PC-9 (cell line): ENCODE results near the gene KRT80. TPM values are rescaled to one million over a fixed set of nuclear protein-coding genes. Genes with fewer than 3 reads are reported as not detected.

Experiments used
- BruUV-seq: library from RNA; stranded (reverse); fragments of 400-500 nt; replicated peaks from 2 replicates; lab custom pipeline; 2021; lab: Mats Ljungman, UMichigan
- CTCF ChIA-PET: fragments of 300-600 bp; sonication (Branson Sonifier 250); formaldehyde crosslinking; loops from one replicate; lab custom pipeline; 2022; ENCODE audit warnings: antibody characterized with exemption; lab: Charles Lee
- POLR2A ChIA-PET: fragments of 300-600 bp; sonication (Branson Sonifier 250); formaldehyde crosslinking; loops from one replicate; lab custom pipeline; 2022; ENCODE audit warnings: antibody characterized with exemption; ENCODE audit not compliant: unreplicated experiment; lab: Charles Lee
- DNase-seq, 2 experiments: peaks; one replicate each; pipeline versions ENCODE4 v3.0.0 to v3.0.0-alpha.2; 2015 to 2022; ENCODE audit warnings: mixed read lengths in 1 of 2
- H2AFZ ChIP-seq: fragments of 200-600 bp; sonication (generic); 2 replicates; pipeline ENCODE4 v1.8.1; 2017; ENCODE audit warnings: antibody characterized with exemption
- H3F3A ChIP-seq: fragments of 200-600 bp; sonication (generic); 2 replicates; pipeline ENCODE4 v1.8.1; 2017; ENCODE audit warnings: antibody characterized with exemption, mild to moderate bottlenecking, low read depth; ENCODE audit not compliant: insufficient read depth
- H3K27ac ChIP-seq: fragments of 200-600 bp; sonication (generic); 2 replicates; pipeline ENCODE4 v1.6.1; 2016; ENCODE audit warnings: mixed run types
- H3K27me3 ChIP-seq: fragments of 200-600 bp; sonication (generic); 2 replicates; pipeline ENCODE4 v1.6.1; 2016; ENCODE audit warnings: low read depth, mixed run types; ENCODE audit not compliant: insufficient read depth
- H3K36me3 ChIP-seq: fragments of 200-600 bp; sonication (generic); 2 replicates; pipeline ENCODE4 v1.6.1; 2016; ENCODE audit warnings: low read depth, mixed run types
- H3K4me1 ChIP-seq: fragments of 200-600 bp; sonication (generic); replicated peaks from 2 replicates; pipeline ENCODE4 v1.6.1; 2016; ENCODE audit warnings: mixed run types; ENCODE audit not compliant: insufficient read depth
- H3K4me2 ChIP-seq: fragments of 200-600 bp; sonication (generic); 2 replicates; pipeline ENCODE4 v1.6.1; 2017; ENCODE audit warnings: mixed run types
- H3K4me3 ChIP-seq: fragments of 200-600 bp; sonication (generic); 2 replicates; pipeline ENCODE4 v1.6.1; 2016; ENCODE audit warnings: mixed run types
- H3K79me2 ChIP-seq: fragments of 200-600 bp; sonication (generic); 2 replicates; pipeline ENCODE4 v1.6.1; 2017; ENCODE audit warnings: low read depth, mixed run types
- H3K9me2 ChIP-seq: fragments of 200-600 bp; sonication (generic); 2 replicates; pipeline ENCODE4 v1.8.1; 2017; ENCODE audit warnings: mild to moderate bottlenecking; ENCODE audit not compliant: insufficient read depth
- H3K9me3 ChIP-seq: fragments of 200-600 bp; sonication (generic); 2 replicates; pipeline ENCODE4 v1.8.1; 2016; ENCODE audit warnings: low read depth; ENCODE audit not compliant: insufficient read depth
- H4K20me1 ChIP-seq: fragments of 200-600 bp; sonication (generic); 2 replicates; pipeline ENCODE4 v1.8.1; 2017; ENCODE audit not compliant: insufficient read depth
- EZH2 ChIP-seq: fragments of 200-600 bp; sonication (generic); IDR thresholded peaks from 2 replicates; pipeline ENCODE4 v1.8.0; 2017; ENCODE audit warnings: antibody characterized with exemption, low read depth
- intact Hi-C: fragments of 100-400 bp; cut with micrococcal nuclease; formaldehyde crosslinking; loops from one replicate; pipeline ENCODE4 v1.10.0; 2022; ENCODE audit not compliant: unreplicated experiment
- total RNA-seq: library from RNA; stranded (reverse); gene quantifications from 2 replicates; pipeline ENCODE4 v1.2.3, GENCODE V29; 2021
- TF ChIP-seq, protein P1 (sequence below): fragments of 200-600 bp; sonication (generic); conservative IDR thresholded peaks from 2 replicates; pipeline ENCODE4 v1.6.1; 2017; ENCODE audit warnings: mixed run types, antibody characterized with exemption, mild to moderate bottlenecking, moderate library complexity

KRT80 gene
- total RNA-seq, 1 experiment from 2014 or later: 94.9 TPM

- peaks cover 42% of the 10 kb centered on the region for H3K79me2 ChIP-seq
- no peak overlapping the region for H2AFZ ChIP-seq
- intact Hi-C loops: loop anchor here (1.0 to 5.0 kb wide), 6 partner anchors 15 to 717 kb away; partner anchors contain the start of genes KRT18 and KRT80
Measured at GRCh38 chr12:52230364-52231281, 38.8 kb upstream of the KRT80 start.

DNA sequence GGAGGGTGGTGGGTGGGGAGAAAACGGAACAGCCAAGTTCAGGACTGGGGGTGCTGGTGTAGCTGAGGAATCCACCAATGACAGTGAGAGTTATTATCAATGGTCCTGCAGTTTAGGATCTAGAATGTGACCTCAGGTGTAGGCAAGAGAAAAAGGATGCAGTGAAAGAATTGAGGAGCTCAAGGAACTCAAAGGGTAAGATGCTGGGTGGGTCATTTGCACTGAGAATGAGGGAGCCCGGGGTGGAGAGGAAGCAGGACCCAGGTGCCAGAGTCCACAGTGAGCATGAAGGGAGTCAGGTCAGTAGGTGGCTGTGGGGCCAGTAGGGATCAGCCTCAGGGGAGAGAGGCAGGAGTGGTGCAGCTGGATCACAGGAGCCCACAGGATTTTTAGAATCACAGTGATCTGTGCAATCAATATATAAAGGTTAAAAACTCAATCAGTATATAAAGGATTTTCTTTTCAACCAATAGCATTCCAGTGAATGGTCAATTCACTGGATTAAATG is 38.1 kb upstream of the KRT80 start:
- H3F3A ChIP-seq: peaks cover 56% of the 10 kb centered on the region
- H3K4me2 ChIP-seq: peak overlapping the region; percentile 99
- no peaks in the 10 kb centered on the region for H3K9me2 ChIP-seq
- no peaks in the 10 kb centered on the region for H3K9me3 ChIP-seq
- H3K4me3 ChIP-seq: no peak overlapping the region
- H3K27ac ChIP-seq: peak overlapping the region; percentile 97
- peaks cover 14% of the 10 kb centered on the region for H4K20me1 ChIP-seq
- no peak for DNase-seq
- TF ChIP-seq, protein P1, sequence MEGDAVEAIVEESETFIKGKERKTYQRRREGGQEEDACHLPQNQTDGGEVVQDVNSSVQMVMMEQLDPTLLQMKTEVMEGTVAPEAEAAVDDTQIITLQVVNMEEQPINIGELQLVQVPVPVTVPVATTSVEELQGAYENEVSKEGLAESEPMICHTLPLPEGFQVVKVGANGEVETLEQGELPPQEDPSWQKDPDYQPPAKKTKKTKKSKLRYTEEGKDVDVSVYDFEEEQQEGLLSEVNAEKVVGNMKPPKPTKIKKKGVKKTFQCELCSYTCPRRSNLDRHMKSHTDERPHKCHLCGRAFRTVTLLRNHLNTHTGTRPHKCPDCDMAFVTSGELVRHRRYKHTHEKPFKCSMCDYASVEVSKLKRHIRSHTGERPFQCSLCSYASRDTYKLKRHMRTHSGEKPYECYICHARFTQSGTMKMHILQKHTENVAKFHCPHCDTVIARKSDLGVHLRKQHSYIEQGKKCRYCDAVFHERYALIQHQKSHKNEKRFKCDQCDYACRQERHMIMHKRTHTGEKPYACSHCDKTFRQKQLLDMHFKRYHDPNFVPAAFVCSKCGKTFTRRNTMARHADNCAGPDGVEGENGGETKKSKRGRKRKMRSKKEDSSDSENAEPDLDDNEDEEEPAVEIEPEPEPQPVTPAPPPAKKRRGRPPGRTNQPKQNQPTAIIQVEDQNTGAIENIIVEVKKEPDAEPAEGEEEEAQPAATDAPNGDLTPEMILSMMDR: no peak
- TF ChIP-seq EZH2: no peak
- no TSS peak for BruUV-seq
- peaks cover 8% of the 10 kb centered on the region for H3K36me3 ChIP-seq
- H3K27me3 ChIP-seq: no peaks in the 10 kb centered on the region
- intact Hi-C loops: loop anchor here (1.0 to 5.0 kb wide), 3 partner anchors 15 to 717 kb away; partner anchors contain the start of gene KRT18
- H2AFZ ChIP-seq: no peak overlapping the region
- POLR2A ChIA-PET: interaction anchor here (0.5 to 1.9 kb wide), 14 partner anchors 8 to 849 kb away, joined by 3 to 29 read pairs (median 6); partner anchors contain the start of gene SPRYD3
- peaks cover 35% of the 10 kb centered on the region for H3K79me2 ChIP-seq
- CTCF ChIA-PET: interaction anchor here (1.5 kb wide), 1 partner anchor 14 kb away, joined by 10 read pairs; no protein-coding TSS in a partner anchor
- peaks cover 67% of the 10 kb centered on the region for H3K4me1 ChIP-seq

More at GRCh38 chr12:52230364-52231281, 38.8 kb upstream of the KRT80 start:
- no TSS peak for BruUV-seq
- TF ChIP-seq, protein P1: no peak
- TF ChIP-seq EZH2: no peak
- peaks cover 65% of the 10 kb centered on the region for H3K4me1 ChIP-seq
- H3K27me3 ChIP-seq: no peaks in the 10 kb centered on the region
- H3K27ac ChIP-seq: peak overlapping the region; percentile 97
- no peaks in the 10 kb centered on the region for H3K9me3 ChIP-seq
- ChIA-PET POLR2A (interaction anchor here (0.5 to 1.9 kb wide), 16 partner anchors 9 to 695 kb away, joined by 3 to 29 read pairs (median 6); no protein-coding TSS in a partner anchor), CTCF (interaction anchor here (0.8 to 1.5 kb wide), 2 partner anchors 14 to 49 kb away, joined by 3 to 10 read pairs; no protein-coding TSS in a partner anchor)
- peaks cover 16% of the 10 kb centered on the region for H3K36me3 ChIP-seq
- peak; percentile 85 to 97 for DNase-seq
- peak overlapping the region; percentile 99 for H3K4me2 ChIP-seq
- H4K20me1 ChIP-seq: peaks cover 22% of the 10 kb centered on the region
- peaks cover 63% of the 10 kb centered on the region for H3F3A ChIP-seq
- H3K9me2 ChIP-seq: no peaks in the 10 kb centered on the region
- peak overlapping the region; percentile 96 for H3K4me3 ChIP-seq

DNA sequence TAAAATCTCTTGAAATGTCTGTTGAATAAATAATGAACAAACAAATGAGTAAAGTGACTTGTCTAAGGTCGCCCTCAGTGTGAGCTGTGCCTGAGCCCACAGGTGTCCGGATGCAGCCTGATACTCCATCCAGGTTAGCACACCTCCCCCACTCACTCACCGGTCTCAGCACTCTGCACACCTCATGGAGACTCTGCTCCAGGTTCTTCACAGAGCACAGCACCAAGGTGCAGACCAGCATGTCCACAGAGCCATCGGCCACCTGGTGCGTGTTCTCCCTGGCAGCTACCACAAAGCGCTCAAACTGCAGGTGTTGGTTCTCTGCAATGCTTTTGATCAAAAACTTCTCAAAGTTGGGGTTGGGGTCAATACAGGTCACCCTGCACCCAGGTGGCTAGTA is 37.1 kb upstream of the KRT80 start:
- H3K36me3 ChIP-seq: no peaks in the 10 kb centered on the region
- intact Hi-C loops: no loop called here
- H2AFZ ChIP-seq: no peak overlapping the region
- H3K4me3 ChIP-seq: no peak overlapping the region
- ChIA-PET CTCF (interaction anchor here (1.5 kb wide), 1 partner anchor 13 kb away, joined by 10 read pairs; no protein-coding TSS in a partner anchor), POLR2A (interaction anchor here (0.6 to 0.7 kb wide), 2 partner anchors 743 to 850 kb away, joined by 5 to 23 read pairs; partner anchors contain the start of gene SPRYD3)
- H3K9me3 ChIP-seq: no peaks in the 10 kb centered on the region
- peaks cover 77% of the 10 kb centered on the region for H3K4me1 ChIP-seq
- no peak for TF ChIP-seq EZH2
- TF ChIP-seq, protein P1: no peak
- no peaks in the 10 kb centered on the region for H3K9me2 ChIP-seq
- BruUV-seq: no TSS peak
- DNase-seq: peak in 1 of 2 experiments; percentile 33
- peaks cover 48% of the 10 kb centered on the region for H3F3A ChIP-seq
- no peaks in the 10 kb centered on the region for H3K27me3 ChIP-seq
- H3K4me2 ChIP-seq: peak overlapping the region; percentile 99
- peaks cover 5% of the 10 kb centered on the region for H4K20me1 ChIP-seq
- peaks cover 25% of the 10 kb centered on the region for H3K79me2 ChIP-seq
- H3K27ac ChIP-seq: peak overlapping the region; percentile 97
